Measurements from ENCODE around the gene IGFALS. TPM values are rescaled to one million over a fixed set of nuclear protein-coding genes. Genes with fewer than 3 reads are reported as not detected.

Gene IGFALS
- total RNA-seq, 2 experiments from 2014 or later, result not detected

Other genes starting within 250 kb of the IGFALS start
- 10 to 100 TPM; 10.4 to 11.0 TPM for gene IFT140, start 181.6 kb downstream of the IGFALS start, total RNA-seq
- gene CRAMP1, start 181.3 kb downstream of the IGFALS start, total RNA-seq, result 10 to 100 TPM; 23.6 to 24.3 TPM
- gene JPT2, start 115.4 kb downstream of the IGFALS start, total RNA-seq, result 100 to 1,000 TPM; 101 to 109 TPM
- 10 to 100 TPM; 57.1 to 57.4 TPM for gene MAPK8IP3, start 87.5 kb downstream of the IGFALS start, total RNA-seq
- 10 to 100 TPM; 27.0 to 30.0 TPM for gene NME3, start 22.2 kb downstream of the IGFALS start, total RNA-seq
- 10 to 100 TPM; 20.3 TPM for gene EME2, start 20.9 kb downstream of the IGFALS start, total RNA-seq
- 100 to 1,000 TPM; 197 to 199 TPM for gene MRPS34, start 20.6 kb downstream of the IGFALS start, total RNA-seq
- 10 to 100 TPM; 21.4 to 22.1 TPM for gene SPSB3, start 11.1 kb downstream of the IGFALS start, total RNA-seq
- gene NUBP2, start 10.7 kb downstream of the IGFALS start, total RNA-seq, result 10 to 100 TPM; 72.7 to 80.2 TPM
- gene HAGH, start 33.1 kb upstream of the IGFALS start, total RNA-seq, result 10 to 100 TPM; 34.4 to 35.8 TPM
- 10 to 100 TPM; 18.7 to 20.7 TPM for gene FAHD1, start 33.5 kb upstream of the IGFALS start, total RNA-seq
- gene MEIOB, start 78.5 kb upstream of the IGFALS start, total RNA-seq, result not detected
- gene HS3ST6, start 124.7 kb upstream of the IGFALS start, total RNA-seq, result not detected
- 10 to 100 TPM; 23.5 to 24.7 TPM for gene MSRB1, start 149.5 kb upstream of the IGFALS start, total RNA-seq
- under 1 TPM in 1 of 2 experiments, not detected in 1; 0.36 TPM for gene RPL3L, start 161.0 kb upstream of the IGFALS start, total RNA-seq
- 100 to 1,000 TPM; 153 to 155 TPM for gene NDUFB10, start 165.8 kb upstream of the IGFALS start, total RNA-seq
- gene RPS2, start 171.1 kb upstream of the IGFALS start, total RNA-seq, result 1,000 to 10,000 TPM; 4,851 to 4,954 TPM
- gene RNF151, start 173.2 kb upstream of the IGFALS start, total RNA-seq, result not detected
- 10 to 100 TPM; 73.5 to 74.8 TPM for gene TBL3, start 178.3 kb upstream of the IGFALS start, total RNA-seq
- under 1 TPM; 0.23 to 0.36 TPM for gene NOXO1, start 187.8 kb upstream of the IGFALS start, total RNA-seq
- 10 to 100 TPM; 39.1 to 43.3 TPM for gene GFER, start 190.5 kb upstream of the IGFALS start, total RNA-seq
- 1 to 10 TPM; 4.6 to 4.7 TPM for gene SYNGR3, start 196.3 kb upstream of the IGFALS start, total RNA-seq
- gene ZNF598, start 216.1 kb upstream of the IGFALS start, total RNA-seq, result 10 to 100 TPM; 94.2 to 95.6 TPM
- gene NPW, start 226.1 kb upstream of the IGFALS start, total RNA-seq, result 10 to 100 TPM; 15.8 to 18.1 TPM
- 1 to 10 TPM; 4.0 to 5.2 TPM for gene NHERF2, start 233.2 kb upstream of the IGFALS start, total RNA-seq